ENCODE results near the gene VPREB3.

VPREB3 gene

DNA sequence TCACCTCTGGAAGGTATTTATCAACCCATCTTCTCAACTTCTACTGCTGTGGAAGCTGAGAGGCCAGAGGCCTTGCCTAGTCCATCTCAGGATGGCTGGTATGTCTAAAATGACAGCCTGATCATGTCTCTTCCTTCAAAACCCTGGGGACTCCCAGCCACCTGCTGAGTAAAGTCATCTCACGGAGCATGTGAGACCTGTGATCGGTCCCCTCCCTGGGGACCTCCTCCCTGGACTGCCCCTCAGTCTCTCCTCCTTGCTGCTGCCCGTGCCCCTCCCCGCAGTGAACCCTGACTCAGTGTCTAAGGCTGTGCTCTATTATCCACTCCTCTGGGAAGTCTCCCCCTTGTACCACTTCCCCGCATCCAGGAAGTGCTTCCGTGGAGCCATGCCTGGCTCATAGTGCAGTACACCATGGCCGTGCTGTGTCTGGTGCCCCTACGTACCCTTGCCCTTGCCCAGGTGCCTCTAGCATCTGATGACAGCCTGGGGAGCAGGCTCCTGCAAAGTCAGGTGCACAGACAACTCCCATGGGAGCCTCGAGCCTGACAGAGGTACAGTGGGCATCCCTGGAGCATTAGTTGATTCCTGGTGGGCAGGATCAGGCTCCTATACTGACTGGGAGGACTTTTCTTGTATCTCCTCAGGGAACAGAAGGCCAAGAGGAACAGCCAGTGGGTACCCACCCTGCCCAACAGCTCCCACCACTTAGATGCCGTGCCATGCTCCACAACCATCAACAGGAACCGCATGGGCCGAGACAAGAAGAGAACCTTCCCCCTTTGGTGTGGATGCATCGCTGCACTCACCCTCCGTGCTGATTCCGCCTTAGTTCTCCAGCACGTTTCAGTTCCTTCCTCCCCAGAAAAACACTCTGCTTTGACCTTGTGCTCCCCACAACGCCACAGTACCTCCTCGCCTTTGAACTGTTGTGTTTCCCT, 46.3 kb upstream of the VPREB3 start:
- TF ChIP-seq TAF1 (IDR thresholded peaks at IDR 0.05; ENCODE audit: borderline replicate concordance, insufficient read depth, low read length), result no peak
- TF ChIP-seq FOXP2 (optimal IDR thresholded peaks at IDR 0.05; ENCODE audit: borderline replicate concordance, extremely low read depth, extremely low read length, insufficient read depth), result no peak
- no peak for TF ChIP-seq SIN3A (IDR thresholded peaks at IDR 0.05; ENCODE audit: borderline replicate concordance, insufficient read depth, low read length)
- TF ChIP-seq, protein P1, sequence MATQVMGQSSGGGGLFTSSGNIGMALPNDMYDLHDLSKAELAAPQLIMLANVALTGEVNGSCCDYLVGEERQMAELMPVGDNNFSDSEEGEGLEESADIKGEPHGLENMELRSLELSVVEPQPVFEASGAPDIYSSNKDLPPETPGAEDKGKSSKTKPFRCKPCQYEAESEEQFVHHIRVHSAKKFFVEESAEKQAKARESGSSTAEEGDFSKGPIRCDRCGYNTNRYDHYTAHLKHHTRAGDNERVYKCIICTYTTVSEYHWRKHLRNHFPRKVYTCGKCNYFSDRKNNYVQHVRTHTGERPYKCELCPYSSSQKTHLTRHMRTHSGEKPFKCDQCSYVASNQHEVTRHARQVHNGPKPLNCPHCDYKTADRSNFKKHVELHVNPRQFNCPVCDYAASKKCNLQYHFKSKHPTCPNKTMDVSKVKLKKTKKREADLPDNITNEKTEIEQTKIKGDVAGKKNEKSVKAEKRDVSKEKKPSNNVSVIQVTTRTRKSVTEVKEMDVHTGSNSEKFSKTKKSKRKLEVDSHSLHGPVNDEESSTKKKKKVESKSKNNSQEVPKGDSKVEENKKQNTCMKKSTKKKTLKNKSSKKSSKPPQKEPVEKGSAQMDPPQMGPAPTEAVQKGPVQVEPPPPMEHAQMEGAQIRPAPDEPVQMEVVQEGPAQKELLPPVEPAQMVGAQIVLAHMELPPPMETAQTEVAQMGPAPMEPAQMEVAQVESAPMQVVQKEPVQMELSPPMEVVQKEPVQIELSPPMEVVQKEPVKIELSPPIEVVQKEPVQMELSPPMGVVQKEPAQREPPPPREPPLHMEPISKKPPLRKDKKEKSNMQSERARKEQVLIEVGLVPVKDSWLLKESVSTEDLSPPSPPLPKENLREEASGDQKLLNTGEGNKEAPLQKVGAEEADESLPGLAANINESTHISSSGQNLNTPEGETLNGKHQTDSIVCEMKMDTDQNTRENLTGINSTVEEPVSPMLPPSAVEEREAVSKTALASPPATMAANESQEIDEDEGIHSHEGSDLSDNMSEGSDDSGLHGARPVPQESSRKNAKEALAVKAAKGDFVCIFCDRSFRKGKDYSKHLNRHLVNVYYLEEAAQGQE (IDR thresholded peaks at IDR 0.05; ENCODE audit: insufficient read depth in 1 of 2, low read depth in 2 of 2, low read length in 2 of 2), result no peak
- TF ChIP-seq POLR2AphosphoS5 (IDR thresholded peaks at IDR 0.05; ENCODE audit: low read depth, low read length), result no peak

DNA sequence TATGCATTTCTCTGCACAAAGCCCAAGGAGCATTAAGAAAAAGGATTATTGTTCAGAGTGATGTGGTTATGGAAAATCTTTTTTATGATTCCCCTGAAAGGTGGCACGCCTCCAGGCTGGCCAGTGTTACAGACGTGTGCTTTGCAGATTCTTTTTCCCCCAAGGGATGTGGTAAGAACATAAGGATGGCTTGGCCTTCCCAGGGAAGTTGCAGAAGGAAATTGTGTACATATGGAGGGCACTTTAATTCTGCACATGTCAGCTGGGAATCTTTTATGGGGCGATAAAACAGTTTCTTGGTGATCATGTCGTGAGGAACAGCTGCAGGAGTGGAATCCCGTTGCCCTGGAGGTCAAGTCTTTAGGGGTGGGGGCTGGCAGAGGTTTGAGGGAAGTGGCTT, 42.2 kb upstream of the VPREB3 start:
- TF ChIP-seq SIN3A (IDR thresholded peaks at IDR 0.05; ENCODE audit: borderline replicate concordance, insufficient read depth, low read length), result no peak
- no peak for TF ChIP-seq POLR2AphosphoS5 (IDR thresholded peaks at IDR 0.05; ENCODE audit: low read depth, low read length)
- TF ChIP-seq TAF1 (IDR thresholded peaks at IDR 0.05; ENCODE audit: borderline replicate concordance, insufficient read depth, low read length), result no peak
- no peak for TF ChIP-seq FOXP2 (optimal IDR thresholded peaks at IDR 0.05; ENCODE audit: borderline replicate concordance, extremely low read depth, extremely low read length, insufficient read depth)
- TF ChIP-seq, protein P1 (IDR thresholded peaks at IDR 0.05; ENCODE audit: insufficient read depth in 1 of 2, low read depth in 2 of 2, low read length in 2 of 2), result no peak

DNA sequence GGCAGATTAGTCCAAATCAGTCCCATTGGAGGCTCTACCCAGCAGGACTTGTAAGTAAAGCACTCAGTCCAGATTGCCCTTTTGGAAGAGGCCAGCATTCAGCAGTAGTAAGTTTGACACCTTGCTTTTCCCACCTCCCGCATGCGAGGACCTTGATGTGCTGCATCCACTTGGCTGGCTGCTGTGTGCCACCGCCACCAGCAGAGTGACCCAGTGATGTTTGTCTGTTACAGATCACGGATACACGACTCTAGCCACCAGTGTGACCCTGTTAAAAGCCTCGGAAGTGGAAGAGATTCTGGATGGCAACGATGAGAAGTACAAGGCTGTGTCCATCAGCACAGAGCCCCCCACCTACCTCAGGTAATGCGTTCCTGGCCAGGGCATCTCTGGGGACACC, 39.1 kb upstream of the VPREB3 start:
- no peak for TF ChIP-seq FOXP2 (optimal IDR thresholded peaks at IDR 0.05; ENCODE audit: borderline replicate concordance, extremely low read depth, extremely low read length, insufficient read depth)
- TF ChIP-seq SIN3A (IDR thresholded peaks at IDR 0.05; ENCODE audit: borderline replicate concordance, insufficient read depth, low read length), result no peak
- TF ChIP-seq TAF1 (IDR thresholded peaks at IDR 0.05; ENCODE audit: borderline replicate concordance, insufficient read depth, low read length), result no peak
- TF ChIP-seq, protein P1 (IDR thresholded peaks at IDR 0.05; ENCODE audit: insufficient read depth in 1 of 2, low read depth in 2 of 2, low read length in 2 of 2), result no peak
- no peak for TF ChIP-seq POLR2AphosphoS5 (IDR thresholded peaks at IDR 0.05; ENCODE audit: low read depth, low read length)

DNA sequence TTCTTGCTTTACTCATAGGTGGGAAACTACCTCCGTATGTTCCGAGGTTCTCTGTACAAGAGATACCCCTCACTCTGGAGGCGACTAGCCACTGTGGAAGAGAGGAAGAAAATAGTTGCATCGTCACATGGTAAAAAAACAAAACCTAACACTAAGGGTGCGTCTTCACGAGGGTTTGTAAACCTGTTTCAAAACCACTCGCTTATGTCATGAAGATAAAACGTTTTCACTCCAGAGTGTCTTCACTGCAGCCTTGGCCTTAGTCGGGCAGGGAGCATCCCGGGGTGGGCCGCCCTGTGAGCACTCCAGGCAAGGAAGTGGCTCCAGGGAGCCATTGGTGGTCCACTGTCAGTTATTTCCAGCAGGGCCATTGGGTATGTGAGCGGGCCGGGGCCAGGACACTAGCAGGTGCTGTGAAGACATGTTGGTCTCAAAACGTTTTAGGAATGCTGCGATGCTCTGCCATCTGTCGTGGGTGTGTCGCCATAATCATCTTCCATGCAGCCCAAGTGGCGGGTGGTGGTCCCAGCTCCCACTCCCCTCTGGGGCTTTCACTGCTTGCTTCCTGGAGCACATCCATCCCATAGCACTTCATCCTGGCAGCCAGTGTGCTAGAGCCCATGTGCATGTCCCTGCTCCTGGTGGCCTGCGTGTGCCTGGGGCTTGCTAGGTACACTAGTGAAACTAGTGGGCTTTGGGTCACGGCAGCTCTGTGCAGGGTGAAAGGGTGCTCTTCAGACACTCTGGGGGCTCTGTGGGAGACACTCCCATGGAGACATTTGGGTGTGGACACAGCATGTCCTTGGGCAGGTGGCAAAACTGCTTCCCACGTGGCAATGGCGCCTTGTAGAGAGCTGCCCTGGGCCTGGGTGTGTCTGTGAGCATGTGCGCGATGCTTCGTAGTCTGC, 37.8 kb upstream of the VPREB3 start:
- TF ChIP-seq SIN3A (IDR thresholded peaks at IDR 0.05; ENCODE audit: borderline replicate concordance, insufficient read depth, low read length), result no peak
- no peak for TF ChIP-seq FOXP2 (optimal IDR thresholded peaks at IDR 0.05; ENCODE audit: borderline replicate concordance, extremely low read depth, extremely low read length, insufficient read depth)
- TF ChIP-seq POLR2AphosphoS5 (IDR thresholded peaks at IDR 0.05; ENCODE audit: low read depth, low read length), result no peak
